Measurements from ENCODE around the gene TMEM87A. TPM values are rescaled to one million over a fixed set of nuclear protein-coding genes. Genes with fewer than 3 reads are reported as not detected.

The TMEM87A gene
- total and polyA plus RNA-seq, 2 of the 8 experiments (the other 6 are each of a cell fraction or from before 2014, with no cell fraction given), result 15.2 to 33.1 TPM

DNA sequence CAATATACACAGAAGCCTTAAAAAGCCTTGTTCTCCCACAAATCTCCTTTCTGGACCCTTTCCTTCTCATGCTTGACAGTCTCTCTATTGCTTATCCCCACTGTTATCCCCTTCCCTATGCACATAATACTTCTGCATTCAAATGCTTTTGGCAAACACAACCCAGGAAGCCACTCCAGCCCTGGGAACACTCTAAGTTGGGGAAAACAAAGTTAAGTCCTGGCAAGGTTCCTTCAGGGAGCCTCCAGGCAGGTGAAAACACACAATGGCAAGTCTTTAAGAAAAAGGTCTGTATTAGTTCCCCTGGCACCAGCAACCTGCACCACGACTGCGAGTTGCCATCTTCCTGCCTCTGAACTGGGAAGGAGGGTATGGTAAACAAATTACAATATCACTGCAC is 19.9 kb downstream of the TMEM87A start:
- no peak overlapping the region for H4K5ac ChIP-seq (ENCODE audit: insufficient read length, low read depth, low read length)
- no peaks in the 10 kb centered on the region for H3K79me2 ChIP-seq (ENCODE audit: control insufficient read depth in 1 of 2, insufficient read depth in 2 of 2, low read length in 2 of 2)
- no peak overlapping the region for H4K91ac ChIP-seq (replicated peaks; ENCODE audit: insufficient read length, low read length)
- POLR2A ChIA-PET (ENCODE audit: partially characterized antibody), result interaction anchor here (0.9 to 1.0 kb wide), 3 partner anchors 9 to 45 kb away, joined by 3 to 4 read pairs (median 3); partner anchors contain the start of gene VPS39
- CTCF ChIA-PET (ENCODE audit: partially characterized antibody), result no interaction called here
- no peak overlapping the region for H3K14ac ChIP-seq (ENCODE audit: insufficient read length)
- no peak overlapping the region for H3K4me2 ChIP-seq (ENCODE audit: insufficient read depth in 1 of 2, low read depth in 2 of 2, low read length in 2 of 2)
- H3K27me3 ChIP-seq (replicated peaks in 1 of 4; ENCODE audit: control insufficient read depth in 3 of 4, extremely low read depth in 1 of 4, insufficient read depth in 3 of 4, low read length in 3 of 4), result no peaks in the 10 kb centered on the region
- no peaks in the 10 kb centered on the region for H4K20me1 ChIP-seq (replicated peaks in 1 of 2; ENCODE audit: control insufficient read depth in 1 of 2, insufficient read depth in 2 of 2, low read length in 2 of 2)
- H3K4me3 ChIP-seq (ENCODE audit: extremely low read depth in 1 of 4, insufficient read depth in 2 of 4, low read depth in 3 of 4, low read length in 4 of 4), result no peak overlapping the region
- H3K23me2 ChIP-seq (ENCODE audit: low read depth, low read length), result no peaks in the 10 kb centered on the region
- no peak overlapping the region for H4K8ac ChIP-seq (ENCODE audit: extremely low read depth, insufficient read depth, low read length)
- no peak overlapping the region for H3K9ac ChIP-seq (replicated peaks in 1 of 4; ENCODE audit: extremely low read depth in 1 of 4, low read depth in 3 of 4, low read length in 3 of 4)
- H3K36me3 ChIP-seq (ENCODE audit: control insufficient read depth in 2 of 4, insufficient read depth in 4 of 4, low read length in 3 of 4), result peaks cover 0 to 62% (median 28%) of the 10 kb centered on the region in 4 experiments; a peak in 6 of 8 replicates
- no peak overlapping the region for H3K27ac ChIP-seq (ENCODE audit: low read depth, low read length)
- 100% methylated on average over 2 of the region's 2 CpGs; no CpG with 5 or more reads in 1 of the 2 experiments for WGBS, 2 experiments (ENCODE audit: extremely low coverage in 1 of 2, insufficient coverage in 1 of 2, insufficient read length in 1 of 2, insufficient replicate concordance in 2 of 2, low coverage in 1 of 2, low lambda C conversion rate in 2 of 2, missing lambda C conversion rate in 1 of 2)
- no peak overlapping the region for H2BK12ac ChIP-seq (ENCODE audit: low read depth, low read length)
- DNase-seq (ENCODE audit: low read depth in 1 of 2, low spot score in 2 of 2) (no peak), FAIRE-seq (no peak)
- H2AFZ ChIP-seq (ENCODE audit: low read length), result no peak overlapping the region
- no peak overlapping the region for H2BK120ac ChIP-seq (replicated peaks; ENCODE audit: low read depth, low read length)
- H3K23ac ChIP-seq (ENCODE audit: insufficient read length), result no peak overlapping the region
- H2BK20ac ChIP-seq (ENCODE audit: low read length), result no peak overlapping the region
- H3K18ac ChIP-seq (ENCODE audit: extremely low read depth, low read length), result no peak overlapping the region
- no peaks in the 10 kb centered on the region; the same call in 1 of the 2 replicates for H3K79me1 ChIP-seq (ENCODE audit: low read depth, low read length)
- no peak overlapping the region for H3K56ac ChIP-seq (replicated peaks; ENCODE audit: insufficient read length, low read depth, low read length)
- no peak overlapping the region for H2AK5ac ChIP-seq (ENCODE audit: low read depth, low read length)
- no peak overlapping the region for H3K4ac ChIP-seq (replicated peaks; ENCODE audit: insufficient read length, low read depth, low read length)
- H3K9me3 ChIP-seq (ENCODE audit: insufficient read depth in 2 of 2, low read depth in 1 of 2, low read length in 1 of 2), result peaks cover 29 to 37% of the 10 kb centered on the region in 2 experiments
- H2BK15ac ChIP-seq (ENCODE audit: low read length), result no peak overlapping the region
- no peak for TF ChIP-seq TBP (IDR thresholded peaks at IDR 0.05; ENCODE audit: low read depth, low read length)
- no peak for TF ChIP-seq BACH1 (IDR thresholded peaks at IDR 0.05; ENCODE audit: low read length)
- no peak for TF ChIP-seq CEBPB (IDR thresholded peaks at IDR 0.05; ENCODE audit: low read depth, low read length)
- no peak for TF ChIP-seq TAF1 (IDR thresholded peaks at IDR 0.05; ENCODE audit: low read depth, low read length)
- TF ChIP-seq TAF7 (optimal IDR thresholded peaks at IDR 0.05; ENCODE audit: borderline replicate concordance, low read depth, low read length), result no peak
- no peak for TF ChIP-seq PHF8 (conservative IDR thresholded peaks at IDR 0.05; ENCODE audit: low read depth, low read length)
- H3K4me1 ChIP-seq (replicated peaks in 1 of 4; ENCODE audit: control insufficient read depth in 3 of 4, insufficient read depth in 4 of 4, low read length in 3 of 4), result no peaks in the 10 kb centered on the region
- H2BK5ac ChIP-seq (ENCODE audit: low read depth, low read length), result no peak overlapping the region
